CD4-positive, alpha-beta T cell (primary cell): Measurements from ENCODE around the gene SLAMF1. TPM values are rescaled to one million over a fixed set of nuclear protein-coding genes. Genes with fewer than 3 reads are reported as not detected.

Source experiments
- ATAC-seq: fragments of 200-7000 bp; cut with Tn5 transposase; one replicate; pipeline ENCODE4 v1.10.0; 2022; ENCODE audit warnings: mild to moderate bottlenecking; ENCODE audit not compliant: poor library complexity
- CTCF ChIA-PET: fragments of 350-600 bp; sonication (Branson Sonifier 250); formaldehyde crosslinking; loops from one replicate; lab custom pipeline; 2021; ENCODE audit warnings: antibody characterized with exemption, inconsistent platforms; lab: Charles Lee
- POLR2A ChIA-PET: fragments of 350-600 bp; sonication (Branson Sonifier 250); formaldehyde crosslinking; loops from one replicate; lab custom pipeline; 2021; ENCODE audit warnings: antibody characterized with exemption, inconsistent platforms; lab: Charles Lee
- DNase-seq, 14 experiments: peaks; one replicate each; pipeline ENCODE4 v3.0.0-alpha.2; 2013 to 2020; ENCODE audit warnings: mixed read lengths in 2 of 14
- H3K27ac ChIP-seq, 2 donors: one replicate each; pipeline versions ENCODE4 v1.5.1 to v1.7.0; 2013; ENCODE audit warnings: low read length in 2 of 2, low read depth in 1 of 2, mild to moderate bottlenecking in 1 of 2
- H3K27me3 ChIP-seq, 2 experiments: 1 replicate in 1 of 2; 2 replicates in 1 of 2; pipeline versions ENCODE4 v1.6.1 to v1.7.0; 2013; ENCODE audit warnings: low read length in 2 of 2, control low read depth in 1 of 2, mild to moderate bottlenecking in 1 of 2, moderate library complexity in 1 of 2; ENCODE audit not compliant: insufficient read depth in 2 of 2, control insufficient read depth in 1 of 2
- H3K36me3 ChIP-seq: one replicate; pipeline ENCODE4 v1.6.1; 2013; ENCODE audit warnings: low read length, control low read depth; ENCODE audit not compliant: insufficient read depth
- H3K4me1 ChIP-seq: one replicate; pipeline ENCODE4 v1.6.1; 2013; ENCODE audit warnings: low read length, control low read depth; ENCODE audit not compliant: insufficient read depth
- H3K4me3 ChIP-seq: one replicate; pipeline ENCODE4 v1.5.1; 2013; ENCODE audit warnings: mild to moderate bottlenecking, low read length, moderate library complexity
- H3K9me3 ChIP-seq, 2 experiments: 1 replicate in 1 of 2; 2 replicates in 1 of 2; pipeline versions ENCODE4 v1.6.1 to v1.7.0; 2013; ENCODE audit warnings: low read length in 2 of 2, mild to moderate bottlenecking in 2 of 2, control low read depth in 1 of 2, moderate library complexity in 1 of 2; ENCODE audit not compliant: control insufficient read depth in 1 of 2, insufficient read depth in 1 of 2
- H3K27ac Mint-ChIP-seq: one replicate; pipeline ENCODE4 v1.8.0; 2020; ENCODE audit warnings: mixed read lengths
- H3K27me3 Mint-ChIP-seq: one replicate; pipeline ENCODE4 v1.8.0; 2021; ENCODE audit warnings: mixed read lengths
- H3K36me3 Mint-ChIP-seq: one replicate; pipeline ENCODE4 v1.8.0; 2021; ENCODE audit warnings: low read depth, mixed read lengths
- H3K4me1 Mint-ChIP-seq: one replicate; pipeline ENCODE4 v1.8.0; 2021; ENCODE audit warnings: low read depth, mixed read lengths
- H3K4me3 Mint-ChIP-seq: one replicate; pipeline ENCODE4 v1.8.0; 2020; ENCODE audit warnings: mild to moderate bottlenecking, mixed read lengths
- H3K9me3 Mint-ChIP-seq: one replicate; pipeline ENCODE4 v1.8.0; 2020; ENCODE audit warnings: mixed read lengths
- intact Hi-C, 2 experiments: fragments of 100-400 bp; cut with DNase I in 1 of 2; cut with micrococcal nuclease in 1 of 2; formaldehyde crosslinking; loops; one replicate each; pipeline versions ENCODE4 v1.15.1 to v1.9.0; 2023 to 2025; cut with DNase I, micrococcal nuclease
- total RNA-seq, 174 experiments: library from RNA in 2 of 174; stranded (reverse) in 2 of 174; gene quantifications; one replicate each; pipeline ENCODE4 v1.2.3 and lab custom pipeline; 2021 to 2026
- TF ChIP-seq, protein P1 (sequence below): fragments of 200-600 bp; IDR thresholded peaks from one replicate; pipeline ENCODE4 v1.8.0; 2022; ENCODE audit warnings: antibody characterized with exemption, mild to moderate bottlenecking

SLAMF1 gene
- total RNA-seq, 2 experiments from 2014 or later = 39.4 to 39.8 TPM

DNA sequence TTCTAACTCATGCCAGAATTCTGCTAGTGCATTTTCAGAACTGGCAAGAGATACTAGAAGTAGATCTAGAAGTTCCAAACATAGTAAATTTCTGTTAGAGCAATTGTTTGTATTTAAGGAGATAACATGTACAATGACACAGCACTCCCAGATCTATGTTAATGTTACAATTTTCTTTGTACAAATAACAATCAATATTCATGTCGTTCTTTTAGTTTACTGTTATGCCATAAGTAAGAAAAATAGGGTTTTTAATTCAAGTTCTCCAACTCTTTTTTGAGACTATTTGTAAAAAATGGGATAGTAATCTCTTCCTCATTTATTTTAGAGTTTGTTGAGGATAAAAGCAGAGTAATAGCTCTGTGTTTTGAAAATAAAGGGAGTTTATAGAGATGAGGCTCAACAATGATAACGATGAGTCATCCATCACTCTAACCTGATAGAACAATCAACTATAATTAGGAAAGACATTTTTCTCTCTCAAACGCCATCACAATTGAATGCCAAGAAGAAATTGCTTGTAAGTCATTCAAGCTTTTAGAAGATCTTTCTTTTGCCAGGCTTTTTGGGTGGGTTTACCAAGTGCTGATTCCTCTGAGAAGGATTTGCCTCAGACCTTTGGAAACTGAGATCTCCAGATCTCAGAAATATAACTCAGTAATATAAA, 68.2 kb downstream of the SLAMF1 start:
- TF ChIP-seq, protein P1, sequence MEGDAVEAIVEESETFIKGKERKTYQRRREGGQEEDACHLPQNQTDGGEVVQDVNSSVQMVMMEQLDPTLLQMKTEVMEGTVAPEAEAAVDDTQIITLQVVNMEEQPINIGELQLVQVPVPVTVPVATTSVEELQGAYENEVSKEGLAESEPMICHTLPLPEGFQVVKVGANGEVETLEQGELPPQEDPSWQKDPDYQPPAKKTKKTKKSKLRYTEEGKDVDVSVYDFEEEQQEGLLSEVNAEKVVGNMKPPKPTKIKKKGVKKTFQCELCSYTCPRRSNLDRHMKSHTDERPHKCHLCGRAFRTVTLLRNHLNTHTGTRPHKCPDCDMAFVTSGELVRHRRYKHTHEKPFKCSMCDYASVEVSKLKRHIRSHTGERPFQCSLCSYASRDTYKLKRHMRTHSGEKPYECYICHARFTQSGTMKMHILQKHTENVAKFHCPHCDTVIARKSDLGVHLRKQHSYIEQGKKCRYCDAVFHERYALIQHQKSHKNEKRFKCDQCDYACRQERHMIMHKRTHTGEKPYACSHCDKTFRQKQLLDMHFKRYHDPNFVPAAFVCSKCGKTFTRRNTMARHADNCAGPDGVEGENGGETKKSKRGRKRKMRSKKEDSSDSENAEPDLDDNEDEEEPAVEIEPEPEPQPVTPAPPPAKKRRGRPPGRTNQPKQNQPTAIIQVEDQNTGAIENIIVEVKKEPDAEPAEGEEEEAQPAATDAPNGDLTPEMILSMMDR = no peak
- Histone ChIP-seq H3K9me3 (no peaks in the 10 kb centered on the region), H3K36me3 (no peaks in the 10 kb centered on the region), H3K27me3 (no peaks in the 10 kb centered on the region), H3K27ac (peak overlapping the region; percentile 60 to 61), H3K4me1 (peaks cover 49% of the 10 kb centered on the region), H3K4me3 (peak overlapping the region; percentile 56)
- intact Hi-C loops = loop anchor here in 1 of 2 experiments (1.0 to 5.0 kb wide), 3 partner anchors 10 to 56 kb away; partner anchors contain the start of gene SLAMF6
- CTCF ChIA-PET = interaction anchor here (1.3 to 2.0 kb wide), 4 partner anchors 18 to 38 kb away, joined by 3 to 9 read pairs (median 4); no protein-coding TSS in a partner anchor
- POLR2A ChIA-PET = interaction anchor here (0.6 to 9.0 kb wide), 10 partner anchors 12 to 150 kb away, joined by 3 to 189 read pairs (median 10); partner anchors contain the start of gene SLAMF6
- DNase-seq = peak in 1 of 14 experiments; percentile 28
- Mint-ChIP-seq H3K27ac (peak overlapping the region; percentile 87), H3K4me1 (peaks cover 95% of the 10 kb centered on the region), H3K9me3 (peaks cover 3% of the 10 kb centered on the region), H3K4me3 (peak overlapping the region; percentile 94), H3K36me3 (peaks cover 19% of the 10 kb centered on the region), H3K27me3 (no peaks in the 10 kb centered on the region)
- ATAC-seq = peak; percentile 19

DNA sequence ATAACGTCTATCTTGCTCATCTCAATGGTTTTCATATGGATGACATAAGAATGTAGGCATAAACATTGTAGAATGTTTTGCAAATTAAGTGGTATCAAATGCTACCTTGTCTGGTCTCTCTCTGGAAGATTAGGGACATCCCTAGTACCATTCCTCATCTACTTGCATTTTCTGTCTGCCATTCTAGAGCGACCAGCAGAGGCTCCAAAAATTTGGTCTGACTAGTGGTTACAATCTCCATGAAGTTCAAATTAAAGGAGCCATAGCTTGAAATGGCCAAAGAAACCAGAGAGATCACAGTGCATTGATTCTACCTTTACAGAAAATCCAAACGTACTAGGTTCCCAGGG, 68.7 kb downstream of the SLAMF1 start:
- Histone ChIP-seq H3K4me3 (peak overlapping the region; percentile 56), H3K27me3 (no peaks in the 10 kb centered on the region), H3K4me1 (peaks cover 54% of the 10 kb centered on the region), H3K36me3 (no peaks in the 10 kb centered on the region), H3K27ac (peak overlapping the region; percentile 60 to 61), H3K9me3 (no peaks in the 10 kb centered on the region)
- DNase-seq (peak in 2 of 14 experiments; percentile 49 to 57), ATAC-seq (no peak)
- Mint-ChIP-seq H3K4me3 (peak overlapping the region; percentile 94), H3K27me3 (no peaks in the 10 kb centered on the region), H3K4me1 (peaks cover 95% of the 10 kb centered on the region), H3K9me3 (peaks cover 2% of the 10 kb centered on the region), H3K27ac (peak overlapping the region; percentile 87), H3K36me3 (peaks cover 24% of the 10 kb centered on the region)
- TF ChIP-seq, protein P1 = no peak
- ChIA-PET CTCF (interaction anchor here (1.0 to 2.0 kb wide), 5 partner anchors 10 to 197 kb away, joined by 3 to 9 read pairs (median 4); no protein-coding TSS in a partner anchor), POLR2A (interaction anchor here (0.9 to 9.0 kb wide), 13 partner anchors 13 to 149 kb away, joined by 3 to 189 read pairs (median 5); partner anchors contain the start of gene SLAMF6)
- intact Hi-C loops = loop anchor here in 1 of 2 experiments (1.0 to 5.0 kb wide), 3 partner anchors 10 to 56 kb away; partner anchors contain the start of gene SLAMF6

DNA sequence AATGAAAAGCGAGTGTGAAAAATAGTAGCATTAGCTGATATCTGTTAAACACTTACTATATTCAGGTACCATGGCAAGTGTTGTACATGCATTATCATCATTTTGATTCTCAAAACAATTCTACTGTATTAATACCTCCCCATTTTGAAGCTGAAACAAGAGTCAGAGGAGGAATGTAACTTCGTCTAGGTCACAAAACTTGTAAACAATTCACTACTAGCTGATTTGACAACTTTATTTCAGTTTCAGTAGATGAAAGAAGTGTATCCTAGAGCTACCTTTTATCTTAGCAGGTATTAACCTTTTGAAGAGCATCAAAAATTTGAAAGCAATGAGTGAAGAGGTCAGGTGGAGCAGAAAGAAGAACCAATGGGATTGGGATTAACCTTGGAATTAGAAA, 69.2 kb downstream of the SLAMF1 start:
- no peak for ATAC-seq
- peaks cover 2% of the 10 kb centered on the region for H3K36me3 ChIP-seq
- peaks cover 98% of the 10 kb centered on the region for H3K4me1 Mint-ChIP-seq
- H3K4me3 ChIP-seq = peak overlapping the region; percentile 56
- no peaks in the 10 kb centered on the region for H3K9me3 ChIP-seq
- intact Hi-C loops = loop anchor here in 1 of 2 experiments (1.0 to 5.0 kb wide), 4 partner anchors 9 to 55 kb away; partner anchors contain the start of gene SLAMF6
- peak overlapping the region; percentile 25 to 60 for H3K27ac ChIP-seq
- H3K9me3 Mint-ChIP-seq = no peaks in the 10 kb centered on the region
- peaks cover 58% of the 10 kb centered on the region for H3K4me1 ChIP-seq
- no peaks in the 10 kb centered on the region for H3K27me3 ChIP-seq
- TF ChIP-seq, protein P1 = no peak
- no peak for DNase-seq
- no peaks in the 10 kb centered on the region for H3K27me3 Mint-ChIP-seq
- H3K27ac Mint-ChIP-seq = peak overlapping the region; percentile 87
- peaks cover 24% of the 10 kb centered on the region for H3K36me3 Mint-ChIP-seq
- H3K4me3 Mint-ChIP-seq = peak overlapping the region; percentile 94
- POLR2A ChIA-PET = interaction anchor here (0.6 to 9.0 kb wide), 15 partner anchors 13 to 234 kb away, joined by 3 to 189 read pairs (median 4); partner anchors contain the start of gene SLAMF6
- CTCF ChIA-PET = interaction anchor here (1.0 to 3.2 kb wide), 5 partner anchors 9 to 196 kb away, joined by 3 to 13 read pairs (median 8); no protein-coding TSS in a partner anchor
